NT2/D1 (cell line): ENCODE measurements around the gene SPRY2.
"Not testable (repeated sequence)": the region's sequence is repeated elsewhere in the genome, so short reads cannot be mapped to it uniquely, and the experiment has no call there.

ENCODE experiments used
- DNase-seq: peaks from one replicate; pipeline ENCODE4 v3.0.0-alpha.2; 2011; ENCODE audit warnings: low read depth, low spot score
- H3K27me3 ChIP-seq: 2 replicates; pipeline ENCODE4 v1.6.0; 2011; ENCODE audit warnings: mild to moderate bottlenecking; ENCODE audit not compliant: insufficient read length, insufficient read depth
- H3K36me3 ChIP-seq: 2 replicates; pipeline ENCODE4 v1.6.1; 2011; ENCODE audit warnings: mild to moderate bottlenecking, low read length, mixed read lengths; ENCODE audit not compliant: insufficient read depth, insufficient read length
- H3K4me1 ChIP-seq: 2 replicates; pipeline ENCODE4 v1.5.1; 2011; ENCODE audit not compliant: insufficient read depth, insufficient read length
- H3K4me3 ChIP-seq: 2 replicates; pipeline ENCODE4 v1.5.1; 2011; ENCODE audit warnings: low read depth; ENCODE audit not compliant: insufficient read length
- H3K9ac ChIP-seq: 2 replicates; pipeline ENCODE4 v1.6.0; 2011; ENCODE audit warnings: low read depth; ENCODE audit not compliant: insufficient read length
- H3K9me3 ChIP-seq: 2 replicates; pipeline ENCODE4 v1.5.1; 2011; ENCODE audit warnings: mild to moderate bottlenecking, low read length; ENCODE audit not compliant: insufficient read depth
- SUZ12 ChIP-seq: IDR thresholded peaks from 2 replicates; pipeline ENCODE4 v1.6.1; 2011; ENCODE audit not compliant: insufficient read length, insufficient read depth; ENCODE audit errors: extremely low read depth
- YY1 ChIP-seq: IDR thresholded peaks from 2 replicates; pipeline ENCODE4 v1.6.1; 2011; ENCODE audit not compliant: insufficient read length, insufficient read depth
- ZNF274 ChIP-seq: IDR thresholded peaks from 2 replicates; pipeline ENCODE4 v1.6.1; 2011; ENCODE audit warnings: mild to moderate bottlenecking, low read depth, low read length

The SPRY2 gene

GRCh38 chr13:80348750-80349149, 7.8 kb upstream of the SPRY2 start:
- Histone ChIP-seq H3K4me3 (no peak overlapping the region), H3K4me1 (no peaks in the 10 kb centered on the region), H3K27me3 (peaks cover 2% of the 10 kb centered on the region), H3K9me3 (no peaks in the 10 kb centered on the region), H3K36me3 (no peaks in the 10 kb centered on the region), H3K9ac (no peak overlapping the region)
- TF ChIP-seq ZNF274 (no peak), YY1 (no peak)
- no peak for DNase-seq

DNA sequence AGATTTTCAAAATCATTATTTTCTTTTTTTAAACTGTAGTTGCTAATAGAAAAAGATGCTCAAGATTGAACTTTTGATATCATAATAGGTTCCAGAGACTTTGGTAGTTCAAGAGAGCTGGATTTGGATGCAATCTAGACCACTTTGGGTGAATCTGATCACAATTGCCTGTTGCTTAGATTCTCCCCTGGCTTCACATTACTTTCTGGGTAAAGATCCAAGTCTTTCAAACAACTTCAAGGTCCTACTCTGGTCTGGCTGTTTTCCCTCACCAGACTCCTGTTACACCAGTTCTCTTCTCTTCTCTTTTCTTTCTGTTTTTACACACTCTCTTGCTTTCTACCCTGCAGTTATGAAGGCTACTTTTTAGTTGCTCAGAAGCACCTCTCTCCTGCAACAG, 7.4 kb upstream of the SPRY2 start:
- H3K4me1 ChIP-seq, result no peaks in the 10 kb centered on the region
- H3K36me3 ChIP-seq, result no peaks in the 10 kb centered on the region
- TF ChIP-seq ZNF274 (no peak), YY1 (no peak), SUZ12 (no peak)

GRCh38 chr13:80345771-80346510, 5.0 kb upstream of the SPRY2 start:
- Histone ChIP-seq H3K4me3 (no peak overlapping the region), H3K27me3 (peaks cover 10% of the 10 kb centered on the region), H3K9me3 (no peaks in the 10 kb centered on the region), H3K9ac (no peak overlapping the region), H3K4me1 (no peaks in the 10 kb centered on the region), H3K36me3 (no peaks in the 10 kb centered on the region)
- DNase-seq, result no peak
- no peak for TF ChIP-seq YY1
- no peak for TF ChIP-seq SUZ12
- no peak for TF ChIP-seq ZNF274

More for the DNA sequence above, 7.4 kb upstream of the SPRY2 start:
- H3K9me3 ChIP-seq, result no peaks in the 10 kb centered on the region
- no peak overlapping the region for H3K4me3 ChIP-seq
- H3K9ac ChIP-seq, result no peak overlapping the region
- peaks cover 6% of the 10 kb centered on the region for H3K27me3 ChIP-seq
- DNase-seq, result no peak

DNA sequence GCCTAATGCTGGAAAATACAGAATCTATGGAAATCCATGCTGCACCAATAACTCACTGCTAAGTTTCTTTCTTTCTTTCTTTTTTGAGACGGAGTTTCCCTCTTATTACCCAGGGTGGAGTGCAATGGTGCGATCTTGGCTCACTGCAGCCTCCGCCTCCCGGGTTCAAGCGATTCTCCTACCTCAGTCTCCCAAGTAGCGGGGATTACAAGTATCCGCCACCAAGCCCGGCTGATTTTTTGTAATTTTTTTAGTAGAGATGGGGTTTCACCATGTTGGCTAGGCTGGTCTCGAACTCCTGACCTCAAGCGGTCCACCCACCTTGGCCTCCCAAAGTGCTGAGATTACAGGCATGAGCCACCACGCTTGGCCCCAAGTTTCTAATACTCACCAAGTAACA, 3.1 kb upstream of the SPRY2 start:
- not testable (repeated sequence) for H3K4me1 ChIP-seq, H3K27me3 ChIP-seq, H3K36me3 ChIP-seq, H3K9ac ChIP-seq, H3K4me3 ChIP-seq, H3K9me3 ChIP-seq, DNase-seq

DNA sequence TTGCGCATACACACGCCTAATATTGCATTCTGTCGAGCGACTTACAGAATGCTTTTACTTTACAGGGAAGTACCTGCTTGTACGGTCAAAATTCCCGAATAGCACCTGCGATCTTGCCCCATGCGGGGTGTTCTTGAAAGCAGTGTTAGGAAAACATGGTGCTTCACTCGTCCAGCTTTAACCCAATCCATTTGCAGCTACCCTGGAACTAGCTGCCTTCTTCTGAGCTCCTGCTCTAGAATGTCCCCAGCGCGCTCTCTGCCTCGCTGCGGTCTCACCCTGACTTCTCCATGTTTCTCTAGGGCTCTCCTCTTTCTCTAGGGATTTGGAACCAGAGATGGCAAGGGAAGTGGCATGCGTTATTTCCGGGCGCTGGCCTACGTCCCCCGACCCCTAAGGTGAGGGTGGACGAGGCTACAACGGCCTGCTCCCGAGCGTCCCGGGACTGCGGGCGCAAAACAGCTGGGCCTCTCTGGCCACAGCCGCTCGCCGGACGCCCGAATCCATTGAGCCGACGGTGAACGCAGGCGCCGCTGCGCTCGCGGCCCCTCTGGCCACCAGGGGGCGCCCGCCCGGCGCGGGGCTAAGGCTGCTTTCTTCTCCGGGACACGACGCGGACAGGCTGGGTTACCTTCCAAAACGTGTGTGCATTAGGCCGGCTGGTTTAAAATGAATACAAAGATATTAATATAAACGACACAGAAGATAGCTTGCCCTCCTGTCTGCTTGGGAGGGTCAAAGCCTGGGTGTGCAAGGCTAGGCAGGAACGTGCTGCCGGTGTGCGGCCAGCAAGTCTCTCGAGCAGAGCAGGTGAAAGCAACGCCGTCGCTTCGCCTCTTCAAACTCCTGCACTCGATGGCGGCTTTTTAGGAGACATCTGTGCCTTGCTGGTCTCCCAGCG, 1.8 kb upstream of the SPRY2 start:
- Histone ChIP-seq H3K4me1 (no peaks in the 10 kb centered on the region), H3K4me3 (peak overlapping the region; percentile 42), H3K27me3 (peaks cover 10% of the 10 kb centered on the region), H3K9ac (peak overlapping the region; percentile 70), H3K9me3 (no peaks in the 10 kb centered on the region), H3K36me3 (peaks cover 1% of the 10 kb centered on the region)
- no peak for TF ChIP-seq YY1
- no peak for TF ChIP-seq SUZ12
- TF ChIP-seq ZNF274, result no peak
- DNase-seq, result no peak

GRCh38 chr13:80341756-80342370, 937 bp upstream of the SPRY2 start:
- H3K4me1 ChIP-seq, result peaks cover 7% of the 10 kb centered on the region
- H3K27me3 ChIP-seq, result peaks cover 10% of the 10 kb centered on the region
- no peak for DNase-seq
- no peaks in the 10 kb centered on the region for H3K9me3 ChIP-seq
- H3K36me3 ChIP-seq, result peaks cover 10% of the 10 kb centered on the region
- TF ChIP-seq YY1 (no peak), ZNF274 (no peak), SUZ12 (no peak)
- H3K9ac ChIP-seq, result peak overlapping the region; percentile 76
- H3K4me3 ChIP-seq, result peak overlapping the region; percentile 88

GRCh38 chr13:80340651-80341100, 250 bp downstream of the SPRY2 start:
- Histone ChIP-seq H3K4me3 (peak overlapping the region; percentile 88), H3K9ac (peak overlapping the region; percentile 88), H3K27me3 (peaks cover 10% of the 10 kb centered on the region), H3K4me1 (peaks cover 7% of the 10 kb centered on the region), H3K36me3 (peaks cover 22% of the 10 kb centered on the region), H3K9me3 (no peaks in the 10 kb centered on the region)
- DNase-seq, result no peak
- TF ChIP-seq SUZ12 (no peak), ZNF274 (no peak), YY1 (no peak)
